ENCODE measurements around the gene LTBP3. TPM values are rescaled to one million over a fixed set of nuclear protein-coding genes. Genes with fewer than 3 reads are reported as not detected.

The LTBP3 gene
- total and polyA plus RNA-seq, 2 donors from 2014 or later: 61.6 to 165 TPM

DNA sequence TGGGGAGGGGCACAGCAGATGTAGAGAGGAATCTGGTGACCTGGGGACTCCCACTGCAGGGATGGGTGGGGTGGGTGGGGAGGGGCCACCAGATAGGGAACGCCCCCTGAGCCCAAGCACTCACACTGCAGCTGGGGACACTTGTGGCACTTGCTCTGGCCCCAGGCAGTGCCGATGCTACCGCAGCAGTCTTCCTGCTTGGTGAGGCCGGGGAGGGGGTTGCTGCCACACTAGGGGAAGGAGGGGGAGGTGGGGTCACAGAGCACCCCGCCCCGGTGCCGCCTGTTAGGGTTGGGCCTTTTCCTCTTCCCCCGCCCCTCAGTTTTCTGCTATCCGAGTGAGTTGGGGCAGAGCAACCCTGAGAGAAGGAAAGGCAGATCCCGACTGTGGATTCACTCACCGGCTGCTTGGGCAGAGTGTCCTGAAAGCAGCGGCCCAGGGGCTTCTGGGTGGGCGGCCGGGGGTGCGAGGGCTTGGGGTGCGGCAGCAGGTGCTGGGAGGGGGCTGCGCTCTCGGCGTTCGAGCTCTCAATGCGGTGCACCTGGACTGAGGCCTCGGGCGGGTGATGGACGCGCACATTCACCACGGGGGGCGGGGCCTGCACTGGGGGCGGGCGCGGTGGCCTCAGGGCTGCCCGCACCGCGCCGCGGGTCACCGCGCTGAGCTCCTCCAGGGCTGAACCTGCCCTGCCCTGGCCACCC is 4.7 kb downstream of the LTBP3 start:
- H3K9me3 ChIP-seq (ENCODE audit: control insufficient read depth in 2 of 3, insufficient read depth in 1 of 3, low read length in 3 of 3): no peaks in the 10 kb centered on the region
- no peak overlapping the region for H3K9ac ChIP-seq (ENCODE audit: low read length in 3 of 3)
- TF ChIP-seq, protein P1, sequence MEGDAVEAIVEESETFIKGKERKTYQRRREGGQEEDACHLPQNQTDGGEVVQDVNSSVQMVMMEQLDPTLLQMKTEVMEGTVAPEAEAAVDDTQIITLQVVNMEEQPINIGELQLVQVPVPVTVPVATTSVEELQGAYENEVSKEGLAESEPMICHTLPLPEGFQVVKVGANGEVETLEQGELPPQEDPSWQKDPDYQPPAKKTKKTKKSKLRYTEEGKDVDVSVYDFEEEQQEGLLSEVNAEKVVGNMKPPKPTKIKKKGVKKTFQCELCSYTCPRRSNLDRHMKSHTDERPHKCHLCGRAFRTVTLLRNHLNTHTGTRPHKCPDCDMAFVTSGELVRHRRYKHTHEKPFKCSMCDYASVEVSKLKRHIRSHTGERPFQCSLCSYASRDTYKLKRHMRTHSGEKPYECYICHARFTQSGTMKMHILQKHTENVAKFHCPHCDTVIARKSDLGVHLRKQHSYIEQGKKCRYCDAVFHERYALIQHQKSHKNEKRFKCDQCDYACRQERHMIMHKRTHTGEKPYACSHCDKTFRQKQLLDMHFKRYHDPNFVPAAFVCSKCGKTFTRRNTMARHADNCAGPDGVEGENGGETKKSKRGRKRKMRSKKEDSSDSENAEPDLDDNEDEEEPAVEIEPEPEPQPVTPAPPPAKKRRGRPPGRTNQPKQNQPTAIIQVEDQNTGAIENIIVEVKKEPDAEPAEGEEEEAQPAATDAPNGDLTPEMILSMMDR (IDR thresholded peaks at IDR 0.05; ENCODE audit: borderline replicate concordance, extremely low read depth, insufficient read depth): no peak
- no peaks in the 10 kb centered on the region for H3K27me3 ChIP-seq (ENCODE audit: control insufficient read depth, insufficient read depth, low read length)
- FAIRE-seq (no peak), DNase-seq (peak in 2 of 5 donors; percentile 74 to 77)
- peaks cover 0 to 38% (median 7%) of the 10 kb centered on the region in 3 donors for H3K4me1 ChIP-seq (ENCODE audit: control insufficient read depth in 2 of 3, insufficient read depth in 2 of 3, low read depth in 1 of 3, low read length in 3 of 3)
- no peak overlapping the region for H3K27ac ChIP-seq (ENCODE audit: low read depth in 2 of 2, low read length in 2 of 2)
- H3K36me3 ChIP-seq (ENCODE audit: control insufficient read depth in 2 of 3, insufficient read depth in 3 of 3, low read length in 3 of 3): peaks cover 0 to 2% (median 0%) of the 10 kb centered on the region in 3 donors
- no peak overlapping the region for H3K4me3 ChIP-seq (ENCODE audit: low read length in 3 of 3)
- intact Hi-C loops (cut with DNase I): no loop called here

DNA sequence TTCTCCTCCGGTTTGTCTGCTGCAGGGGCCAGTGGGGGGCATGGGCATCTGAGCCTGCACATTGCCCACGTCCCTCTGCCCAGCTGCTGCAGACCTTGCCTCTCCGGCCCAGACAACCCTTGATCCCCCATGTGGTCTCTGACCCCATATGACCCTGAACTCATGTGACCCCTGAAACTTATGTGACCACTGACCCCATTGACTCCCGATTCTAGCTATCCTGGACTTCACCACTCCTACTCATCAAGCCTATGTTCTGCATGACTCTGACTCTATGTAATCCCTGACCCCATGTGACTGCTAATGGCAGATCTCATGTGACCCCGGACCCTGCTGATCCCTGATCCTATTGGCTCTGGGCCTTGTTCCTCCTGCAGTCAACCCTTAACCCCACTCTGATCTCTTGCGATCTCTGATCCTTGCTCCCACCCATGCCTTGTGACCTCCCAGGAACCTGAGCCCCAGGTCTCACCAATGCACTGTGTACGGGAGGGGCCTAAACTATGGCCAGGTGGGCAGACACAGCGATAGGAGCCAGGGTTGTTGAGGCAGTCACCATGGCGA is 5.7 kb downstream of the LTBP3 start:
- DNase-seq: peak in 1 of 5 donors; percentile 70
- no peaks in the 10 kb centered on the region for H3K9me3 ChIP-seq (ENCODE audit: control insufficient read depth in 2 of 3, insufficient read depth in 1 of 3, low read length in 3 of 3)
- peak overlapping the region in 1 of 2 donors; percentile 79 for H3K27ac ChIP-seq (ENCODE audit: low read depth in 2 of 2, low read length in 2 of 2)
- H3K4me3 ChIP-seq (ENCODE audit: low read length in 3 of 3): no peak overlapping the region
- peaks cover 0 to 2% (median 0%) of the 10 kb centered on the region in 3 donors for H3K36me3 ChIP-seq (ENCODE audit: control insufficient read depth in 2 of 3, insufficient read depth in 3 of 3, low read length in 3 of 3)
- no peaks in the 10 kb centered on the region for H3K27me3 ChIP-seq (ENCODE audit: control insufficient read depth, insufficient read depth, low read length)
- FAIRE-seq: no peak
- peaks cover 0 to 38% (median 7%) of the 10 kb centered on the region in 3 donors for H3K4me1 ChIP-seq (ENCODE audit: control insufficient read depth in 2 of 3, insufficient read depth in 2 of 3, low read depth in 1 of 3, low read length in 3 of 3)
- TF ChIP-seq, protein P1 (IDR thresholded peaks at IDR 0.05; ENCODE audit: borderline replicate concordance, extremely low read depth, insufficient read depth): no peak
- H3K9ac ChIP-seq (ENCODE audit: low read length in 3 of 3): no peak overlapping the region
- intact Hi-C loops (cut with DNase I): no loop called here

DNA sequence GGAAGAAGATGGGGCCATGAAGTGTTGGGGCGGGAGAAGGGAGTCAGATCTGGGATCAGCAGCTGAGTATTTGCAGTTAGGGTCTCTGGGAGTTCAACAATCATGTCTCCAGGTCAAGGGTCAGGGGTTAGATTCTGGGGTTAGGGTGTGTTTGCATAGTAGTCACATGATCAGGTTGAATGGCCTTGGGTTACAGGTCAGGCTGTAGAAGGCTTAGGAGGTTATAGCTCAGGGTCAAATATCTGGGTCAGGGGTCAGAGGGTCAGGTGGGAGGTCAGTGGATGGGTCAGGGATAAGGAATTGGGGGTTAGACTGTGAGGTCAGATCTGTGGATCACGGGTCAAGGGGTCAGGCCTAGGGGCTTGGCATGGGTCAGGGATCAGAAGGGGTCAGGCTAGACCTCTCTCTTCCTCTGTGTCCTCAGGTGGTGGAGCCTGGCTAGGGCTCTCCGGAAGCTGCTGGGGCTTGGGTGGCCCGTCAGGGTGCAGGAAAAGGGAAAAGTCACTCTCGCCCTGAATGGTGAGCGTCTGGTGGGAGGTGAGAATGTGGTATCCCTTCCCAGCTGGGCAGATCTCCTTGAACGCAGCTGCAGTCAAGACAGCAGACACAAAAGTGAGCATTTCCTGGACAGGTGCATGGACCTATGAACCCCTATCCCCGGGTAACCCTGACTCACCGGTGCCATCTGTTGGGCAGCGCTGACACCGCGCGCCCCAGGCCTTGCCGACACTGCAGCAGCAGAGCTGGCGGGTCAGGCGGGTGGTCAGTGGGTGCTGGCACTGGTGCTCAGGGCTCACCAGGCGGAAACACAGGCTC is 6.4 kb downstream of the LTBP3 start:
- DNase-seq (peak; percentile 45 to 83 (median 55)), FAIRE-seq (no peak)
- no peaks in the 10 kb centered on the region for H3K9me3 ChIP-seq (ENCODE audit: control insufficient read depth in 2 of 3, insufficient read depth in 1 of 3, low read length in 3 of 3)
- H3K27ac ChIP-seq (ENCODE audit: low read depth in 2 of 2, low read length in 2 of 2): peak overlapping the region in 1 of 2 donors; percentile 79
- H3K27me3 ChIP-seq (ENCODE audit: control insufficient read depth, insufficient read depth, low read length): no peaks in the 10 kb centered on the region
- peaks cover 0 to 31% (median 4%) of the 10 kb centered on the region in 3 donors for H3K4me1 ChIP-seq (ENCODE audit: control insufficient read depth in 2 of 3, insufficient read depth in 2 of 3, low read depth in 1 of 3, low read length in 3 of 3)
- TF ChIP-seq, protein P1 (IDR thresholded peaks at IDR 0.05; ENCODE audit: borderline replicate concordance, extremely low read depth, insufficient read depth): peak; percentile 70
- intact Hi-C loops (cut with DNase I): no loop called here
- peaks cover 0 to 2% (median 0%) of the 10 kb centered on the region in 3 donors for H3K36me3 ChIP-seq (ENCODE audit: control insufficient read depth in 2 of 3, insufficient read depth in 3 of 3, low read length in 3 of 3)
- H3K4me3 ChIP-seq (ENCODE audit: low read length in 3 of 3): peak overlapping the region in 1 of 3 donors; percentile 32
- H3K9ac ChIP-seq (ENCODE audit: low read length in 3 of 3): no peak overlapping the region

Data from kidney (tissue), 14 donors.